DND-41 (cell line): ENCODE data around the gene IGFL3.

Source experiments
- ATAC-seq: fragments of 200-7000 bp; cut with Tn5 transposase; 3 replicates; pipeline ENCODE4 v1.9.1; 2021; ENCODE audit warnings: low read depth; ENCODE audit not compliant: insufficient read depth
- DNase-seq: peaks from one replicate; pipeline ENCODE4 v3.0.0-alpha.2; 2020
- H2AFZ ChIP-seq: 2 replicates; pipeline ENCODE4 v1.6.0; 2012; ENCODE audit warnings: low read depth, low read length
- H3K27ac ChIP-seq: 2 replicates; pipeline ENCODE4 v1.5.1; 2012; ENCODE audit warnings: low read length, inconsistent platforms
- H3K27me3 ChIP-seq: fragments of 200-600 bp; sonication (generic); 2 replicates; pipeline ENCODE4 v1.6.0; 2012; ENCODE audit warnings: low read length, mild to moderate bottlenecking, inconsistent platforms; ENCODE audit not compliant: insufficient read depth, poor library complexity
- H3K36me3 ChIP-seq: 2 replicates; pipeline ENCODE4 v1.5.1; 2012; ENCODE audit warnings: low read length, inconsistent platforms; ENCODE audit not compliant: insufficient read depth
- H3K4me1 ChIP-seq: 2 replicates; pipeline ENCODE4 v1.5.1; 2012; ENCODE audit warnings: mild to moderate bottlenecking, low read length; ENCODE audit not compliant: insufficient read depth
- H3K4me2 ChIP-seq: 2 replicates; pipeline ENCODE4 v1.6.0; 2012; ENCODE audit warnings: mild to moderate bottlenecking, moderate library complexity, low read length, inconsistent platforms; ENCODE audit not compliant: insufficient read depth
- H3K4me3 ChIP-seq, 2 experiments: fragments of 200-600 bp in 1 of 2; shearing (Covaris generic) in 1 of 2; 2 replicates each; pipeline ENCODE4 v1.5.1; 2012 to 2016; ENCODE audit warnings: inconsistent platforms in 2 of 2, low read length in 2 of 2, mild to moderate bottlenecking in 2 of 2, low read depth in 1 of 2, moderate library complexity in 1 of 2
- H3K79me2 ChIP-seq: 2 replicates; pipeline ENCODE4 v1.6.0; 2012; ENCODE audit warnings: low read length, inconsistent platforms; ENCODE audit not compliant: insufficient read depth
- H3K9ac ChIP-seq: 2 replicates; pipeline ENCODE4 v1.6.0; 2012; ENCODE audit warnings: low read depth, mild to moderate bottlenecking, inconsistent platforms, low read length, moderate library complexity
- H3K9me3 ChIP-seq: 2 replicates; pipeline ENCODE4 v1.5.1; 2012; ENCODE audit warnings: low read length, moderate library complexity, mild to moderate bottlenecking, inconsistent platforms; ENCODE audit not compliant: insufficient read depth, severe bottlenecking
- H4K20me1 ChIP-seq: 2 replicates; pipeline ENCODE4 v1.6.0; 2012; ENCODE audit warnings: low read length; ENCODE audit not compliant: insufficient read depth
- CTCF ChIP-seq: IDR thresholded peaks from 2 replicates; pipeline ENCODE4 v1.5.1; 2012; ENCODE audit warnings: borderline replicate concordance, low read length, moderate library complexity, mild to moderate bottlenecking; ENCODE audit not compliant: poor library complexity, severe bottlenecking; ENCODE audit errors: extremely low read depth
- EZH2 ChIP-seq: IDR thresholded peaks from 3 replicates; pipeline ENCODE4 v1.6.1; 2012; ENCODE audit warnings: borderline replicate concordance, low read depth, mild to moderate bottlenecking, moderate library complexity, low read length, inconsistent platforms; ENCODE audit not compliant: severe bottlenecking

The IGFL3 gene

GRCh38 chr19:46134527-46134926 is 10.0 kb upstream of the IGFL3 start:
- no peak for ATAC-seq
- H2AFZ ChIP-seq: no peak overlapping the region
- H3K4me1 ChIP-seq: peaks cover 9% of the 10 kb centered on the region; the same call in 1 of the 2 replicates
- H4K20me1 ChIP-seq: no peaks in the 10 kb centered on the region
- no peaks in the 10 kb centered on the region for H3K36me3 ChIP-seq
- no peaks in the 10 kb centered on the region for H3K9me3 ChIP-seq
- H3K9ac ChIP-seq: no peak overlapping the region
- peaks cover 4% of the 10 kb centered on the region for H3K27me3 ChIP-seq
- TF ChIP-seq CTCF (no peak), EZH2 (no peak)
- H3K27ac ChIP-seq: no peak overlapping the region
- DNase-seq: no peak
- H3K4me2 ChIP-seq: no peak overlapping the region
- H3K79me2 ChIP-seq: no peaks in the 10 kb centered on the region
- H3K4me3 ChIP-seq: no peak overlapping the region

- H3K4me1 ChIP-seq: peaks cover 9% of the 10 kb centered on the region; the same call in 1 of the 2 replicates
- H3K27ac ChIP-seq: no peak overlapping the region
- H3K4me3 ChIP-seq: no peak overlapping the region
- no peak for TF ChIP-seq CTCF
- TF ChIP-seq EZH2: no peak
- H3K36me3 ChIP-seq: no peaks in the 10 kb centered on the region
- H3K4me2 ChIP-seq: no peak overlapping the region
- ATAC-seq (no peak), DNase-seq (no peak)
- H4K20me1 ChIP-seq: no peaks in the 10 kb centered on the region
- H3K9me3 ChIP-seq: no peaks in the 10 kb centered on the region
- H2AFZ ChIP-seq: no peak overlapping the region
- H3K27me3 ChIP-seq: peaks cover 4% of the 10 kb centered on the region
- no peaks in the 10 kb centered on the region for H3K79me2 ChIP-seq
- no peak overlapping the region for H3K9ac ChIP-seq
Measured at GRCh38 chr19:46133777-46134241, 9.3 kb upstream of the IGFL3 start.

GRCh38 chr19:46133101-46133627 is 8.7 kb upstream of the IGFL3 start:
- no peaks in the 10 kb centered on the region for H3K9me3 ChIP-seq
- H4K20me1 ChIP-seq: no peaks in the 10 kb centered on the region
- H3K9ac ChIP-seq: no peak overlapping the region
- no peak overlapping the region for H2AFZ ChIP-seq
- DNase-seq: no peak
- H3K4me3 ChIP-seq: no peak overlapping the region
- ATAC-seq: no peak
- no peak for TF ChIP-seq CTCF
- no peak for TF ChIP-seq EZH2
- H3K79me2 ChIP-seq: no peaks in the 10 kb centered on the region
- H3K36me3 ChIP-seq: no peaks in the 10 kb centered on the region
- H3K4me2 ChIP-seq: no peak overlapping the region
- H3K27ac ChIP-seq: no peak overlapping the region
- H3K4me1 ChIP-seq: peaks cover 9% of the 10 kb centered on the region; the same call in 1 of the 2 replicates
- H3K27me3 ChIP-seq: peaks cover 6% of the 10 kb centered on the region
